Trophoblast cell (in vitro differentiated cells and primary cell): ENCODE measurements around the gene SLC13A1.

ENCODE experiments used
- DNase-seq, 2 donors: peaks; one replicate each; pipeline ENCODE4 v3.0.0-alpha.2; 2016
- H2AFZ ChIP-seq: 2 replicates; pipeline ENCODE4 v1.6.1; 2013; ENCODE audit warnings: low read length, moderate library complexity, mild to moderate bottlenecking; ENCODE audit not compliant: insufficient read depth, poor library complexity
- H2AK5ac ChIP-seq: 2 replicates; pipeline ENCODE4 v1.6.1; 2013; ENCODE audit warnings: mild to moderate bottlenecking, low read length
- H2BK120ac ChIP-seq: 2 replicates; pipeline ENCODE4 v1.6.1; 2013; ENCODE audit warnings: low read length, mild to moderate bottlenecking, moderate library complexity; ENCODE audit not compliant: insufficient read depth, poor library complexity
- H2BK12ac ChIP-seq: 2 replicates; pipeline ENCODE4 v1.6.1; 2013; ENCODE audit warnings: mild to moderate bottlenecking, low read length, moderate library complexity
- H2BK5ac ChIP-seq: 2 replicates; pipeline ENCODE4 v1.6.1; 2013; ENCODE audit warnings: low read length, low read depth, moderate library complexity, mild to moderate bottlenecking; ENCODE audit not compliant: poor library complexity
- H3K14ac ChIP-seq: 2 replicates; pipeline ENCODE4 v1.6.1; 2013; ENCODE audit warnings: mild to moderate bottlenecking, low read length
- H3K18ac ChIP-seq: 2 replicates; pipeline ENCODE4 v1.6.1; 2013; ENCODE audit warnings: mild to moderate bottlenecking, low read length
- H3K23ac ChIP-seq: 2 replicates; pipeline ENCODE4 v1.6.1; 2013; ENCODE audit warnings: low read length
- H3K27ac ChIP-seq: 2 replicates; pipeline ENCODE4 v1.5.1; 2013; ENCODE audit warnings: low read depth, mild to moderate bottlenecking, inconsistent platforms, low read length, moderate library complexity
- H3K27me3 ChIP-seq: 2 replicates; pipeline ENCODE4 v1.6.1; 2013; ENCODE audit warnings: inconsistent platforms, mild to moderate bottlenecking, low read length, moderate library complexity; ENCODE audit not compliant: insufficient read depth
- H3K36me3 ChIP-seq, 2 experiments: 1 replicate in 1 of 2; 2 replicates in 1 of 2; pipeline ENCODE4 v1.6.1; 2013; ENCODE audit warnings: low read length in 2 of 2, mild to moderate bottlenecking in 2 of 2, moderate library complexity in 1 of 2; ENCODE audit not compliant: insufficient read depth in 2 of 2, control insufficient read depth in 1 of 2
- H3K4ac ChIP-seq: 2 replicates; pipeline ENCODE4 v1.6.1; 2013; ENCODE audit warnings: low read depth, mild to moderate bottlenecking, low read length, moderate library complexity
- H3K4me1 ChIP-seq, 2 experiments: 1 replicate in 1 of 2; 2 replicates in 1 of 2; pipeline ENCODE4 v1.6.1; 2013; ENCODE audit warnings: low read length in 2 of 2, mild to moderate bottlenecking in 2 of 2, moderate library complexity in 1 of 2; ENCODE audit not compliant: insufficient read depth in 2 of 2, control insufficient read depth in 1 of 2
- H3K4me2 ChIP-seq: 2 replicates; pipeline ENCODE4 v1.6.1; 2013; ENCODE audit warnings: inconsistent platforms, mild to moderate bottlenecking, low read length, moderate library complexity
- H3K4me3 ChIP-seq: 2 replicates; pipeline ENCODE4 v1.5.1; 2013; ENCODE audit warnings: mild to moderate bottlenecking, low read depth, low read length, inconsistent platforms
- H3K79me1 ChIP-seq: one replicate; pipeline ENCODE4 v1.6.1; 2013; ENCODE audit warnings: low read length
- H3K79me2 ChIP-seq: 2 replicates; pipeline ENCODE4 v1.6.1; 2013; ENCODE audit warnings: low read length, mild to moderate bottlenecking; ENCODE audit not compliant: control insufficient read depth, insufficient read depth, poor library complexity
- H3K9ac ChIP-seq: 2 replicates; pipeline ENCODE4 v1.6.1; 2013; ENCODE audit warnings: mild to moderate bottlenecking, low read length
- H3K9me3 ChIP-seq: 2 replicates; pipeline ENCODE4 v1.6.1; 2013; ENCODE audit warnings: low read depth, mild to moderate bottlenecking, control low read depth, inconsistent platforms, low read length; ENCODE audit not compliant: insufficient read depth
- H4K12ac ChIP-seq: 2 replicates; pipeline ENCODE4 v1.6.1; 2013; ENCODE audit warnings: low read depth, mild to moderate bottlenecking, low read length, moderate library complexity
- H4K8ac ChIP-seq: 2 replicates; pipeline ENCODE4 v1.6.1; 2013; ENCODE audit warnings: low read depth, mild to moderate bottlenecking, low read length, moderate library complexity
- H4K91ac ChIP-seq: one replicate; pipeline ENCODE4 v1.6.1; 2013; ENCODE audit warnings: low read depth, mild to moderate bottlenecking, low read length, moderate library complexity
- WGBS: extraction: QIAGEN DNeasy Blood & Tissue Kit; methylation state at CpG from one replicate; pipeline ENCODE4 v1.1.7; 2013; ENCODE audit warnings: missing lambda C conversion rate; ENCODE audit not compliant: insufficient read length, insufficient coverage; ENCODE audit errors: extremely low coverage; 5-methylcytosine and 5-hydroxymethylcytosine counted together

SLC13A1 gene

DNA sequence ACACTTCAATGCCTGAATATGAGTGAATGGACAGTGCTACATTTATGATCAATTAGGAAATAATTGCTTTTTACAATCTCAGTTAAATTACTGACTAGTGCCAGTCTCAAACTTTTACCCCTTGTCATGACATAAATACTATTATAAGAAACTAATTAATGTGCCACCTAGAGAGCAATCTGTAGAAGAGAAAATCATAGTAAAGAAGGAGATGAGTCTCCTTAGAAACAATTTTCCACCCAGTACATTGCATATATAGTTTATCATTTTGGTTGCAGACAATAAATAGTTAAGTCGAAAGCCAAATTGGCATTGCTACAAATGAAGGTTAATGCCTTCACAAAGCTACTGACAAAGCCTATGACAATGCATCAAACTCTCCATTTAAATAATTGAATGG lies 68.6 kb downstream of the SLC13A1 start:
- H3K18ac ChIP-seq: no peak overlapping the region
- no peak overlapping the region for H3K4me2 ChIP-seq
- H3K9me3 ChIP-seq: no peaks in the 10 kb centered on the region
- H3K23ac ChIP-seq: no peak overlapping the region
- no peak overlapping the region for H3K4me3 ChIP-seq
- H3K79me2 ChIP-seq: no peaks in the 10 kb centered on the region
- no peak for DNase-seq
- no peaks in the 10 kb centered on the region for H3K36me3 ChIP-seq
- H3K27me3 ChIP-seq: no peaks in the 10 kb centered on the region
- H3K4ac ChIP-seq: no peak overlapping the region
- H3K14ac ChIP-seq: no peak overlapping the region
- no peak overlapping the region for H4K8ac ChIP-seq
- H2BK5ac ChIP-seq: no peak overlapping the region
- H2BK120ac ChIP-seq: no peak overlapping the region
- H3K4me1 ChIP-seq: no peaks in the 10 kb centered on the region
- no peak overlapping the region for H2BK12ac ChIP-seq
- no peak overlapping the region for H3K27ac ChIP-seq
- no CpG with 5 or more reads among the region's 1 CpG for WGBS
- H4K91ac ChIP-seq: no peak overlapping the region
- no peak overlapping the region for H2AK5ac ChIP-seq
- no peak overlapping the region for H4K12ac ChIP-seq
- H3K79me1 ChIP-seq: no peaks in the 10 kb centered on the region
- H2AFZ ChIP-seq: no peak overlapping the region
- H3K9ac ChIP-seq: no peak overlapping the region

DNA sequence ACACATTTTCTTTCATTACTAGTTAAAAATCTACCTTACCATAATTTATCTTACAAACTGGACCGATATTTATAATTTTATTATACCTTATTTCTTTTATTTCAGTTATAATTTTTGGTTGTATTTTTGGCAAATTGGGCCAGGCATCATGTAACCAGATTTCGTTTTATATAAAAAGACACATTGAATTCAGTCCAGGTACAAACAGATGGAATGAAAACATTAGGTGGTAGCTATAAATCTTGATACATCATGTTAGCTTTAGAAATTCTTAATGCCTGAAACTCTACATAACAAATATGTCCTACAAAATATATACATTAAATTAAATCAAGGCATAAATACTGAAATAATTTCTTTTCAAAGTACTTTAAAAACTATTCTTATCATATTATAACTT lies 73.1 kb downstream of the SLC13A1 start:
- Histone ChIP-seq H2AFZ (no peak overlapping the region), H4K91ac (no peak overlapping the region), H3K4me1 (no peaks in the 10 kb centered on the region), H3K36me3 (no peaks in the 10 kb centered on the region), H3K4ac (no peak overlapping the region), H3K4me2 (no peak overlapping the region), H3K18ac (no peak overlapping the region), H3K79me2 (no peaks in the 10 kb centered on the region), H4K12ac (no peak overlapping the region), H2BK12ac (no peak overlapping the region), H2BK5ac (no peak overlapping the region), H2BK120ac (no peak overlapping the region), H3K9ac (no peak overlapping the region), H4K8ac (no peak overlapping the region), H3K23ac (no peak overlapping the region), H3K14ac (no peak overlapping the region), H3K27me3 (no peaks in the 10 kb centered on the region), H3K79me1 (no peaks in the 10 kb centered on the region), H3K9me3 (no peaks in the 10 kb centered on the region), H2AK5ac (no peak overlapping the region), H3K4me3 (no peak overlapping the region), H3K27ac (no peak overlapping the region)
- WGBS: 86% methylated on average over 1 of the region's 2 CpGs
- no peak for DNase-seq

DNA sequence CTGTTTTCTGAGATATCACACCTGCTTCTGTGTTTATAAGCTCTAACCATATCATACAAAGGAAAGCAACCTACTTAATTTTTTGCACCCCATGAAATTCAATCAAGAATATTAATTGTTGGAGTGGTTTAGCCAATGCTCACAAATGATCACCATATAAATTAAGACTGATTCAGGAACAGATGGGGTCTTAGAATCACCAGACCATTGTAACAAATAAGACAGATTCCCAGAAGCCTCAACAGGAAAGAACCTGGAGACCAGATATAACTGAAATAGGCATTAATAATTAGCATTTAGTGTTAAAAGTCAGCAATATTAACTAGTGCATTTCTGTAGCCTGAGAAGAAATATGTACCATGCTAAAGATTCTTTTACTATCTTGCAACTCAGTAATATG lies 73.6 kb downstream of the SLC13A1 start:
- no peaks in the 10 kb centered on the region for H3K79me1 ChIP-seq

DNA sequence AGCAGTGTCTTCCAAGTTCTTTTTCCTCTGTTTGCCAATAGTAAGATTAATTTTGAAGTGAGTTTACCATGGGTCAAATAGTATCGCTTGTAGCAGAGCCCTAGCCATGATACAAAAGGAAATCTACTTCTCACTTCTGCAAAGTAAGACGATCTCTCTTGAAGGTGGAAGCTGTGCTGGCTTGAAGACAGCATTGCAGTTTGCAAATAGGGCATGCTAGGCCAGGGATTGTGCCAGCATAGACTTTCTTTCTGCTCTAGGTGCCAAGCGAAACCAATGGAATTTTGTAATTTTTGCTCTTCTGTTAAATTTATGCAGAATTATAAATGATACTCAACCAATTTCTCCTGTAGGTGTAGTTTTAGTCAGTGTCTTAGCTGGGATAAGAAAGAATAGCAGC lies 74.5 kb downstream of the SLC13A1 start:
- DNase-seq: no peak
- Histone ChIP-seq H2BK5ac (no peak overlapping the region), H3K4me1 (no peaks in the 10 kb centered on the region), H3K4me3 (no peak overlapping the region), H3K79me1 (no peaks in the 10 kb centered on the region), H4K91ac (no peak overlapping the region), H3K4me2 (no peak overlapping the region), H3K18ac (no peak overlapping the region), H3K9me3 (no peaks in the 10 kb centered on the region), H2AK5ac (no peak overlapping the region), H3K27me3 (no peaks in the 10 kb centered on the region), H4K12ac (no peak overlapping the region), H3K9ac (no peak overlapping the region), H3K36me3 (no peaks in the 10 kb centered on the region), H3K79me2 (no peaks in the 10 kb centered on the region), H3K4ac (no peak overlapping the region), H2AFZ (no peak overlapping the region), H2BK12ac (no peak overlapping the region), H3K23ac (no peak overlapping the region), H2BK120ac (no peak overlapping the region), H4K8ac (no peak overlapping the region), H3K27ac (no peak overlapping the region), H3K14ac (no peak overlapping the region)
- WGBS: no CpG with 5 or more reads among the region's 3 CpGs

More for the DNA sequence above, 73.6 kb downstream of the SLC13A1 start:
- no peak overlapping the region for H2BK12ac ChIP-seq
- no peaks in the 10 kb centered on the region for H3K9me3 ChIP-seq
- H3K18ac ChIP-seq: no peak overlapping the region
- H3K23ac ChIP-seq: no peak overlapping the region
- H3K4ac ChIP-seq: no peak overlapping the region
- H3K79me2 ChIP-seq: no peaks in the 10 kb centered on the region
- DNase-seq: no peak
- no peaks in the 10 kb centered on the region for H3K36me3 ChIP-seq
- H3K14ac ChIP-seq: no peak overlapping the region
- no peak overlapping the region for H4K91ac ChIP-seq
- no peak overlapping the region for H3K27ac ChIP-seq
- H2BK120ac ChIP-seq: no peak overlapping the region
- H3K4me3 ChIP-seq: no peak overlapping the region
- H4K12ac ChIP-seq: no peak overlapping the region
- no peaks in the 10 kb centered on the region for H3K4me1 ChIP-seq
- no peak overlapping the region for H2AK5ac ChIP-seq
- no peak overlapping the region for H2BK5ac ChIP-seq
- no peak overlapping the region for H2AFZ ChIP-seq
- no peak overlapping the region for H3K9ac ChIP-seq
- H3K27me3 ChIP-seq: no peaks in the 10 kb centered on the region
- H4K8ac ChIP-seq: no peak overlapping the region
- no peak overlapping the region for H3K4me2 ChIP-seq

DNA sequence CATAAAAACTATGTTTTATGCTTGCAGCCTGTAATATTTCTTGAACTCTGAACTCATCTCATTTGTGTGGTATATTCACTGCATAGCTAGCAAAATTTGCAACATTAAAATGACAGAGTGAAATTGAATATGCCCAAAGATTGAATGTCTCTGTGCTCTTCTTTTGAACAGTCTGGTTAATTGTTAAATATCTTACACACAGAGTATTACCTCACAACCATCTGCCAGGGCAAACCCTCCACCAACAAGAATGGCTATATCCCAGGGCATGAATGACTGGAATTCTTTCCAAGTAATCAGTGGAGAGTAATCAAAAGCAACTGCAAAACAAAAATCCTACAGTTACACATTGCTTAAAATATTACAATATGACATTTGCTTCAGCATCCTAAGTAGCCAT lies 76.9 kb downstream of the SLC13A1 start:
- Histone ChIP-seq H3K4me3 (no peak overlapping the region), H3K27ac (no peak overlapping the region), H4K12ac (no peak overlapping the region)

More for the DNA sequence above, 76.9 kb downstream of the SLC13A1 start:
- Histone ChIP-seq H3K9ac (no peak overlapping the region), H3K27me3 (no peaks in the 10 kb centered on the region), H2AFZ (no peak overlapping the region), H3K79me2 (no peaks in the 10 kb centered on the region), H4K91ac (no peak overlapping the region), H3K4me1 (no peaks in the 10 kb centered on the region), H3K18ac (no peak overlapping the region), H3K9me3 (no peaks in the 10 kb centered on the region), H2BK120ac (no peak overlapping the region), H4K8ac (no peak overlapping the region), H3K23ac (no peak overlapping the region), H3K79me1 (no peaks in the 10 kb centered on the region), H3K4ac (no peak overlapping the region), H2BK5ac (no peak overlapping the region), H3K4me2 (no peak overlapping the region), H3K14ac (no peak overlapping the region), H3K36me3 (no peaks in the 10 kb centered on the region), H2AK5ac (no peak overlapping the region), H2BK12ac (no peak overlapping the region)
- DNase-seq: no peak
